ENCODE results near the gene ARMC7. TPM values are rescaled to one million over a fixed set of nuclear protein-coding genes. Genes with fewer than 3 reads are reported as not detected.

ARMC7 gene
- total and polyA plus RNA-seq, 2 of the 13 experiments (the other 11 are each of a cell fraction or from before 2014, with no cell fraction given) = 3.9 to 4.2 TPM

GRCh38 chr17:75087558-75088453 lies 22.0 kb upstream of the ARMC7 start, which contains the start of gene SLC16A5 (continued):
- no peak for TF ChIP-seq ZNF564 (CRISPR knock-in tag; IDR thresholded peaks at IDR 0.05)
- TF ChIP-seq STAT5B (CRISPR knock-in tag; IDR thresholded peaks at IDR 0.05) = no peak
- TF ChIP-seq HNF4G (IDR thresholded peaks at IDR 0.05; ENCODE audit: borderline replicate concordance, low read depth, low read length) = 0 out of 2 replicates have a peak, but pooled peaks have one; percentile 11
- TF ChIP-seq HNF4G (CRISPR knock-in tag; IDR thresholded peaks at IDR 0.05; ENCODE audit: borderline replicate concordance, low read depth) = no peak
- no peak for TF ChIP-seq NFE2L1 (CRISPR knock-in tag; IDR thresholded peaks at IDR 0.05; ENCODE audit: borderline replicate concordance)
- TF ChIP-seq ZNF704 (CRISPR knock-in tag; IDR thresholded peaks at IDR 0.05; ENCODE audit: borderline replicate concordance) = no peak
- no peak for TF ChIP-seq ZSCAN12 (CRISPR knock-in tag; IDR thresholded peaks at IDR 0.05)
- TF ChIP-seq ZNF382 (CRISPR knock-in tag; IDR thresholded peaks at IDR 0.05; ENCODE audit: borderline replicate concordance) = no peak
